GM19395 (cell line): ENCODE measurements around the gene CFD.
"Not testable (repeated sequence)": the region's sequence is repeated elsewhere in the genome, so short reads cannot be mapped to it uniquely, and the experiment has no call there.

Experiments used
- ATAC-seq: cut with Tn5 transposase; IDR thresholded peaks from one replicate; pipeline ENCODE4 v1.9.1; 2021; ENCODE audit warnings: mild to moderate bottlenecking, moderate library complexity; ENCODE audit not compliant: unreplicated experiment

CFD gene

GRCh38 chr19:887599-887998 lies 28.1 kb downstream of the CFD start:
- ATAC-seq, result no peak

DNA sequence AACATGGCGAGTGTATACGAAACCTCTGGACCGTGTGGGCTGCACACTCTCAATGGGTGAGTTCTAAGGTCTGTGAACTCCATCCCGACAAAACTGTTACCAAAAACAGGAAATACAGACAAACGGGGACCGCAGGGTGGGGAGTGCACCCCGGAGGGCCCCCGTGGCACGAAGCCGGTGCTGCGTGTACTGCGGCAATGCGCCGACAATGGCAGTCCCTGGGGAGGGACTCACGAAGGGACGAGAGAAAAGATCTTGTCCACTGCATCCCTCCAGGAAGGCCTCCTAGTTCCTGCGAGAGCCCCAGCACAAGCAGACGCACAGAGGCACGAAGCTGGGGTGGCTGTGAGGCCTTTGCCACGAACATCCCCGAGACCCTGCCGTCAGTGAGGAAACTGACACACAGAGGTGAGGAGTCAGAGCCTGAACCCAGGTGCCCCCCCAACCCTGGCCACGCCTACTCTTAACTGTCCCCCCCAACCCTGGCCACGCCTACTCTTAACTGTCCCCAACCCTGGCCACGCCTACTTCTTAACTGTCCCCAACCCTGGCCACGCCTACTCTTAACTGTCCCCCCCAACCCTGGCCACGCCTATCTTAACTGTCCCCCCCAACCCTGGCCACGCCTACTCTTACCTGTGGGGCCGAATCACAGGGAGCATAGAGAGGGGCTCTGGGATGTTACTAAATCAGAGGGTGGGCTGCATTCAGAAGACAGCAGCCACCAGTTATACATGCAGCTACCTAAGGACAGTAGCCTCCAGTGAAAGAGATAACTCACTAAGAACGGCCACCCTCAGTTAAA lies 29.3 kb downstream of the CFD start:
- no peak for ATAC-seq

- no peak for ATAC-seq
Measured at GRCh38 chr19:889662-890295, 30.3 kb downstream of the CFD start.

DNA sequence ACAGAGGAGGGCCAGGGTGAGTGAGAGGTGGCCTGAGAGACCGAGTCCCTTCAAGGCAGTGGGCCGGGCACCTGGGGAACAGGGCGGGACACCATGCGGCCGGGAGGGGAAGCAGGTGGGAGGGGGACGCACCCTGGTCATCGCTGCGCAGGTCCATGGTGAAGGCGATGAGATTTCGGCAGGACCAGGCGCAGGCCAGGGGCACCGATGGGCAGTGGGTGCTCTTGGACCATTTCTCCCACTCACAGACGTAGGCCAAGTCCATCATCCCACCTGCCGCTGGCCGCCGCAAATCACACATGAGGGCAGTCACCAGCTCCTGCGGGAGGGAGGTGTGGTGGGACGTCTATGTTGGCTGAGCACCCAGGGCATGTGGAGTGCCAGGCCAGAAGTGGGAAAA lies 31.4 kb downstream of the CFD start:
- no peak for ATAC-seq

DNA sequence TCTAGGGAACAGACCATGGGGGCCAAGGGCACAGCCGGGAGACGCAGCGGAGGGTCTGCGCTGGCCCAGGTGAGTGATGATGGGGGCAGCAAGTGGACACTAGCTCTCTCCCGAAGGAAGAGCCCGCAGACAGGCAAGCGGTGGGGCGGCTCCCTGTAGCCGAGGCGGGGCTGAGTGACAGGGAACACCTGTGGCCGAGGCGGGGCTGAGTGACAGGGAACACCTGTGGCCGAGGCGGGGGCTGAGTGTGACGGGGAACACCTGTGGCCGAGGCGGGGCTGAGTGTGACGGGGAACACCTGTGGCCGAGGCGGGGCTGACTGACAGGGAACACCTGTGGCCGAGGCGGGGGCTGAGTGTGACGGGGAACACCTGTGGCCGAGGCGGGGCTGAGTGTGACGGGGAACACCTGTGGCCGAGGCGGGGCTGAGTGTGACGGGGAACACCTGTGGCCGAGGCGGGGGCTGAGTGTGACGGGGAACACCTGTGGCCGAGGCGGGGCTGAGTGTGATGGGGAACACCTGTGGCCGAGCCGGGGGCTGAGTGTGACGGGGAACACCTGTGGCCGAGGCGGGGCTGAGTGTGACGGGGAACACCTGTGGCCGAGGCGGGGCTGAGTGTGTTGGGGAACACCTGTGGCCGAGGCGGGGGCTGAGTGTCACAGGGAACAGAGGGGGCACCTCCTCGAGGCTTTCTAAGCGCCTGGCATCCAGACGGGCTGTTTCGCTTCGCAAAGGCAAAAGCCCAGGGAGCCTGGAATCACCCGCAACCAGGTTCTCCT lies 32.1 kb downstream of the CFD start:
- not testable (repeated sequence) for ATAC-seq

DNA sequence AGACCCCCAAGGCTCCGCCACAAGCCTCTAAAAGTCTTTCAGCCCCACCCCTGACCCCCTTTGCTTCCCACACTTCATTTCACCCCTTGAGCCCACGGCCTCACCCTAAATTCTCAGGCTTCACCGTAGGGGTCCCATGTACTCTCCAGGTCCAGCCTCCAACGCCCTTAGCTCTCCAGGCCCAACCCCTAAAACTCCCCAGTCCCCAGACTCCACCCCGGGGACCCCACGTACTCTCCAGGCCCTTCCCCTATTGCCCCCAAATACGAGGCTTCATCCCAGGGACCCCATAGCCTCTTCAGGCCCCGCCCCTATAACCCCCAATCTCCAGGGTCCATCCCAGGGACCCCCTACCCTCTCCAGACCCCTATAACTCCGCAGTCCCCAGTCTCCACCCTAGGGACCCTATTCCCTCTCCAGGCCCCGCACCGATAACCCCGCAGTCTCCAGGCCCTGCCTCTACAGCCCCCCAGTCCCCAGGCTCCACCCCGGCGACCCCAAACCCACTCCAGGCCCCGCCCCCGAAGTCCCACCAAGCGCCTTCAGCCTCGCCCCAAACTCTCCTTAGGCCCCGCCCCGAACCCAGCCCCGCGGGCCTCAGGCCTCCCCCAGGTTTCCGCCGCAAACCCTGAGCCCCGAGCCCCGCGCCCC lies 32.9 kb downstream of the CFD start:
- no peak for ATAC-seq

GRCh38 chr19:892894-893689 lies 33.6 kb downstream of the CFD start, which contains the start of the genes MED16 and RNU6-9:
Gene MED16 (minus strand): TSS chr19:893187. CDS start chr19:891131, 2,056 bp downstream.
Gene RNU6-9 (plus strand): TSS chr19:893484.
- peak; percentile 79 for ATAC-seq

DNA sequence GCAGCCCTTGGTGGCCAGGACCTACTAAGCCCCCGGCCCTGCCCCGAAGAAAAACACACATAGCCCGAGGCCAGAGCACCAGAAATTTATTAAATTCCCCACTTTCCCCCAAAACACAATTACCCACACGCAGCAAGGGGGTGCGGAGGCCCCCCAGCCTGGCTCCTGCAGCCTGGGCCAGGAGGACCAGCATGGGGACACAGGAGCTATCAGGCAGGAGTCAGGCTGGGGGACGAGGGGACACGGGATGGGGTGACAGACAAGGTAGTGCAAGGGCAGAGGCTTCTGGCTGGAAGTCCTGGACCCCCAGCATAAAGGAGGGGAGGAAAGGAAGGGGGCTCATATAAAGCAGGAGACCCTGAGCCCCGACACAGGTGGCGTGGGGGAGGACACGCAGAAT lies 37.0 kb downstream of the CFD start:
- ATAC-seq, result no peak

DNA sequence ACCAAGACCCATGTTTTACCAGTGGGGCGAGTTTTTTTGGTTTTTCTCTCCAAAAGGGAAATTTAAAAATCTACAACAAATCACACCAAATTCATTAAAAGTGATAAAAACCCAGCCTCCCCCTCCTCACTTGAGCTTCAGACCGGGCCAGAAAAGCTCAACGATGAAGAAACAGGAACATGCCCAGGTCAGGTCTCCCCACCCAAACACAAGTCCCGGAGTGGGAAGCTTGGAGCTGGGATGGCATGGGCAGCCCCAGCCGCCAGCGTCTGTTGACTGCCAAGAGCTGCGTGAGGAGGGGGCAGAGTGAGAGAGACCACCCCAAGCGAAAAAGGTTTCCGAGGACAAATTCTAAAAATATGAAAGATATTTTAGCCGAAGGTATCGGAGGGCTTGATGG lies 37.5 kb downstream of the CFD start:
- no peak for ATAC-seq

DNA sequence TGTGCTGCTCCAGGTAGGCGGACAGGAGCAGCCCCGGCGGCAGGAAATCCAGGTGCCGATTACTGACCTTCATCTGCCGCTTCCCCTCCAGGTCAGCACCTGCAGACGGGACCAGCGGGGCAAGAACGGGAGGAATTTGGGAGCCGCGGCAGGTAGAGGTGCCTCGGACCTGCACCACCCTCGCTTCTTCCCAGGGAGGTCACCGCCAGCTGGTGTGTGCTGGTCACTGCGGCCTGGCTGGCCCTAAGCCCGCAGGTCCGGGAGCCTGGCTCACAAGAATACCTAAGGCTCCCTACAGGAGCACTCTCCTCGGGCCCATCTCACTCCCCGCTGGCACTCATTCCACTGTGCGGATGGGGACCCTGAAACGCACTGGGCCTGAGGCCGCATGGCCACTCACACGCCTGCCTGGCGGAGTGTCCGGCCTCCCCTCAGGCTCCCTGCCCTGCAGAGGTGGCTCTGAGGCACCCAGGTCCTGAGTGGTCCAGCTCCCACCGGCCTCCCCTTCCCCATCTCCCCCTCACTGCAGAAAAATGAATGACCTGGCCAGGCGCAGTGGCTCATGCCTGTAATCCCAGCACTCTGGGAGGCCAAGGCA lies 38.1 kb downstream of the CFD start:
- ATAC-seq, result no peak

DNA sequence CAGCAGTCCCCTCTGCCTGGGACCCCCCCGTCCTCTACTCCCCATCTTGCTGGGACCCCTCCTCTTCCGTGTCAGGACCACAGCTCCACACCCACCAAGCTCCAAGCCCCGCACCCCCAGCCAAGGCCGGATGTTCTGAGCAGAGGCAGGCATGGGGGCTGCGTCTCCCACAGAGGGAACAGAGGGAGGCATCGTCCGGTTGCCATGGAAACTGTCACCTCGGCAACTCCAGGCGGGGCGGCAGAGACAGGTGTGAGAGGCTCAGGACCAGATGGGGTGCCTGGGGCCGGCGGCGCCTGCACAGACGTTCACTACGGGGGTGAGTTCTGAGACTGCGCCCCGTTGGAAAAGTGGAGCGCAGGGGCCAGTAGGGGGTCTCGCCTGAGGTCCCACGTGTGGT lies 39.2 kb downstream of the CFD start:
- no peak for ATAC-seq

DNA sequence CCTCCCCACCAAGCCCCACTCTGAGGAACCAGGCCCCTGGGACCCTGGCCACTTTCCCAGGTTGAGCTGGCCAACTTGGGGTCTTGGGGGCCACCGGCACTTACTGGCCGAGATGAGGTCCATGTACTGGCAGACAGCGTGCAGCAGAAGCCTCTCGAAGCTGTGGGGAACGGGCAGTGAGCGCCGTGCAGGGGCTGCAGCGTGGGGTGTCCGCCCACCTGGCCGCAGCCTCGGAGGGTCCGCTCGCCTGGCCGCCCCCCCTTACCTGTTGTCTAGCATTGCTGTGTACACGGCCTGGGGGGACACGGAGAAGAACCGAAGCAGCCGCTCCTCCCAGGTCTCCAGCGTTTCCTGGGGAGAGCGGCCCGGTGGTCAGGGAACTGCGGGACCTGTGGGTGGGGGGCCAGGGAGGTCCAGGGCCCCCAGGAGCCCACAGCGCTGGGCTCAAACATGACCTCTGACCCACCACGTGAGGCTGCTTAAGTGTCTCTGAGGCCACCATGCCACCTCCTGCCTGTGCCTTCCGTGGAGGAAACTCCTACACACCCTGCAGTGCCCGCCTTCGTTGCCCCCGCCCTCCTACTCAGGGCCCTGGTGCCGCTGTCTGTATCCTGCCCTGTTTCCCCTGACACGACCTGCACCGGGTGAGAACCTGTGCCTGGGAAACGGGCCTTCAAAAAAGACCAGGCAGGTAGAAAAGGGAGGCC lies 40.0 kb downstream of the CFD start:
- no peak for ATAC-seq

DNA sequence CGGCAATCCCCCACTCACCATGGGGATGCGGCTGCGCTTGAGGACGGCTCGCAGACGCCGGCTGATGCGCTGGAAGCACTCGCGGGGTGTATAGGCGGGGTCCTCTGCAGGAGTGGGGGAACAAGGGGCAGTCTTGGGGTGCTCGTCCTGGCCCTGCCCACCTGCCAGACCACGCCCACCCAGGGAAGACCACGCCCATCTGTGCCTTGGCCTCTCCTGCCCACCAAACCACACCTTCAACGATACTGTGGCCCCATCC lies 40.5 kb downstream of the CFD start:
- ATAC-seq, result no peak

GRCh38 chr19:900302-901111 lies 41.0 kb downstream of the CFD start:
- no peak for ATAC-seq

- no peak for ATAC-seq
Measured at GRCh38 chr19:901216-902092, 42.0 kb downstream of the CFD start.

DNA sequence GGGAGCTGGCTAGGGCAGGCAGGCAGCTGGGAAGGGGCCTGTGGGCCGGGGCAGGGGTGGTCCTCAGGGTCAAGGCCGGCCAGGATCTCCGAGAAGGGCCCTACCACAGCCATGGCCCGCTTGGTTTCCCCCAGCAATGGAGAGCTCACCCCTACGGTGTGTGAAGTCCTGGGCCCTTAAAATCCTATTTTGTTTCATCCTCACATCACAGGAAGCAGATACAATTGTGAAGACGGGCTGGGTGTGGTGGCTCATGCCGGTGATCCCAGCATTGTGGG lies 42.6 kb downstream of the CFD start:
- no peak for ATAC-seq

DNA sequence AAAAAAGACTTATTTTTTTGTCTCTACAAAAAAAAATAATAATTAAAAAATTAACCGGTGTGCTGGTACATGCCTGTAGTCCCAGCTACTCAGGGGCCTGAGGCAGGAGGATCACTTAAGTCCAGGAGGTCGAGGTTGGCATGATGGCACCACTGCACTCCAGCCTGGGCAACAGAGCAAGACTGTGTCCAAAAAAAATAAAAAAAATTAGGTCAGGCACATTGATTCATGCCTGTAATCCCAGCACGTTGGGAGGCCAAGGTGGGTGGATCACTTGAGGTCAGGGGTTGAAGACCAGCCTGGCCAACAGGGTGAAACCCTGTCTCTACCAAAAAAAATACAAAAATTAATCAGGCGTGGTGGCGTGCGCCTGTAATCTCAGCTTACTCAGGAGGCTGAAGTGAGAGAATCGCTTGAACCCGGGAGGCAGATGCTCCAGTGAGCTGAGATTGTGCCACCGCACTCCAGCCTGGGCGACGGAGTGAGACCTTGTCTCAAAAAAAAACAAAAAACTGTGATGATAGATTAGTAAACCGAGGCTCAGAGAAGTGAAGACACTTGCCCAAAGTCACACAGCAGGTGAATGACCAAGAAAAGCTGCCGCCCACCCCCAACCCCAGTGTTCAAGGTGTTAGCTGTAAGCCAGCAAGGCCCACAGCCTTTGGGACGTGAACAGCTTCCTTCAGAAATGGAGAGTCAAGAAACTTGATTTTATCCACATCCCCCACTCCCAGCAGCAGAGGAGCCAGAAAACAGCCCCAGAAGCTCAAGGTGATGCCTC lies 43.2 kb downstream of the CFD start:
- no peak for ATAC-seq
